Activated naive CD4-positive, alpha-beta T cell (primary cell): Measurements from ENCODE around the gene CCSER2.

Experiments used
- DNase-seq, 4 experiments: peaks; one replicate each; lab custom pipeline; 2025; lab: John Stamatoyannopoulos, UW

CCSER2 gene

GRCh38 chr10:84548869-84549268 lies 220.5 kb downstream of the CCSER2 start:
- no peak for DNase-seq

DNA sequence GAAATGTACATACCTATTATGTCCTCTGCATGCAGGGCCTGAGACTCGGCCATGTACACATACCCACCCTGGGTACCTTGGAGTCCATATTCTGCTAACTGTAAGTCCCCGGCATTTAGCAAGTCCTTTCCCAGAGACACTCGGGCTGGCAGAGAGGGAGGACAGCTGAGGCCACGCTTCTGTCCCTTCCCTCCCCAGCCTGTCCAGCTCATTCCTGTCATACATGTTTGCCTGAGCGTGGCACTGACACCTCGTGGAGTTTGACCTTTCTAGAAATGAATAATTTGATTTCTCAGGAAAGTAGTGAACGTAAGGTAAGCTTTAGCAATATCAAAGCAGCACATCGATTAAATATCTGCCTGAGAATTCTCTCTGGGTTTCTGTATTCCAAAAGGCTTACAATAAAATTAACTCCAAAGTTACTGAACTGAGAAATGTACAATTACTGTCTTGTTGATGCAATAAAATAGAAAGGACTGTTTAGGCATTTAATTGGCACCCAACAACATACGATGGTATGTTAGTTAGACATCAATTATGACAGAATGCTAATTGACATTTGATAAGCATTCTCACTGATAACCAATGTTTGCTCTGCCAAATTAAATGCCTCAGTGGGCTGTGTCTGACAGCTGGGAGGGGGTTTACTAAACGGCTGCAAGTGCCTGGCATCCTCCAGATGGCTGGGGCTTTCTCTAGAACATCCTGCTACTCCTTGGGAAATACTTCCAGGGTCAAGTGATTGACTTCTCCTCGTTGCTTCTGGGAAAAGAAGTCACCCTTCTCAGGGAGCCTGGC lies 221.2 kb downstream of the CCSER2 start:
- no peak for DNase-seq

GRCh38 chr10:84550756-84551436 lies 222.5 kb downstream of the CCSER2 start:
- DNase-seq, result no peak

- DNase-seq, result no peak
Observed at GRCh38 chr10:84551437-84552120, 223.2 kb downstream of the CCSER2 start.

DNA sequence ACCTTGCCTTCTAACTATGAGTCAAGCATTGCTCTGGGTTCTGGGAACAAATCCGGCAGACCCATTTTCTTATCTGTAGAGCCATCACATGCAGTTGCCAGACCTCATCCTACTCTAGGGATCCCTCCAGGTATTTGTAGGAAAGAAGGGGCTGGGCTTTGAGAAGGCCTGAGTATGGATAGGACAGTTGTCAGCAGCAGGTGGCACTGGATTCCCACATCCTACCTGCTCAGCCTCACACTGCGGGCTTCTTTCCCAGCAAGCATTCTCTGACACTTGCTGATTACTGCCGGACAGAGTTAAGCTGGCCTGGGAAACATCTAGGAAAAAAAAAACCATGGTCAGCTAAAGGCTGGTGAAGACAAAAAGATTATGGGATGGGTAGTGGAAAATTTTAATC lies 224.1 kb downstream of the CCSER2 start:
- no peak for DNase-seq

- no peak for DNase-seq
Observed at GRCh38 chr10:84562592-84562991, 234.2 kb downstream of the CCSER2 start.

DNA sequence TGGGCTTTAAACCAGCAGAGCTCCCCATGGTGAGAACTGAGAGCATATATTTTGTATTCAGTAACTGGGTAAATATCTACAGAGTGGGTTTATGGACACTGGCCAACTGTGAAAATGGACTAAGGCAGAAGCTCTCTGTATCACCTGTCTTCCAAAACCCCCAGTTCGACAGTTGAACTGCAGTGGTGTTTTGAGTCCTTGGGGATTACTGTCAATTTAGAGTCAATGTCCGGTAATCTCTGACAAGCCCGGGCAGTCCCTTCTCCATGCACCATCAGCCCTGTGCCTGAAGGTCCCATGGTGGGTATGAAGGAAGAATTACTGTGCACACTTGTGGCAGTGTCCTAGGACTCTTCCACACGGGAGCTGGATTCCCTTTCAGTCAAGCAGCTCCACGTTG lies 235.0 kb downstream of the CCSER2 start:
- DNase-seq, result no peak

DNA sequence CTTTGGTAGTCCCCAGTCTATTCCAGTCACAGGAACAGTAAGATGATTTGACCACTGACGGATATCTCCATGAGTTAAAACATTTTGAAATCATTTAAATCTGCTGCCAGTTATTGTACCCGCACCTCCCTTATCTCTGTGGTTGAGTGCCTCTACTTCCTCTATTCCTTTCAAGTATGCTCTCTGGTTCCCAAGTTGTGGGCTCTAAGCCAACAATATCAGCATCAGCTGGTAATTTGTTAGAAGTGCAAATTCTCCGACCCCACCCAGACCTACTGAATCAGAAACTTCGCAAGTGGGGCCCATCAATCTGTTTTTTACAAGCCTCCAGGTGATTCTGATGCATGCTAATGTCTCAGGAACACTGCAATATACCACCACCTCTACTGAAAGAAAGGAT lies 235.5 kb downstream of the CCSER2 start:
- no peak for DNase-seq

DNA sequence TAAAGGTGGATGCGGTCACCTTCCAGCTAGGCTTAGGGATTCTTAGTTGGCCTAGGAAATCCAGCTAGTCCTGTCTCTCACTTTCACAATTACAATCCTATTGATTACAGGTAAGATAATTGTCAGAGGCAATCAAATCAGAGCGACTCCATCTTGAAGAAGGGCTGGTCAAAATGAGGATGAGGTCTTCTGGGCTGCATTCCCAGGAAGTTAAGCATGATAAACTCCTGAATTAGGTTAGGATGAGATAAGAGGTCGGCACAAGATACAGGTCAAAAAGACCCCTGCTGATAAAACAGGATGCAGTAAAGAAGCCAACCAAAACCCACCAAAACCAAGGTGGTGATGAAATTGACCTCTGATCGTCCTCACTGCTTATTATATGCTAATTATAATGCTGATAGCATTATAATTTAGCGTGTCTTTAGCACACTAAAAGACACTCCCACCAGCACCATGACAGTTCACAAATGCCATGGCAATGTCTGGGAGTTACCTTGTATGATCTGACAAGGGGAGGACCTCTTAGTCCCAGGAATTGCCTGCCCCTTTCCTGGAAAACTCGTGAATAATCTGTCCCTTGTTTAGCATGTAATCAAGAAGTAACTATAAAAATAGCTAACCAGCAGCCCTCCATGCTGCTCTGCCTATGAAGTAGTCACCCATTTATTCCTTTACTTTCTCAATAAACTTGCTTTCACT lies 237.6 kb downstream of the CCSER2 start:
- DNase-seq, result no peak

DNA sequence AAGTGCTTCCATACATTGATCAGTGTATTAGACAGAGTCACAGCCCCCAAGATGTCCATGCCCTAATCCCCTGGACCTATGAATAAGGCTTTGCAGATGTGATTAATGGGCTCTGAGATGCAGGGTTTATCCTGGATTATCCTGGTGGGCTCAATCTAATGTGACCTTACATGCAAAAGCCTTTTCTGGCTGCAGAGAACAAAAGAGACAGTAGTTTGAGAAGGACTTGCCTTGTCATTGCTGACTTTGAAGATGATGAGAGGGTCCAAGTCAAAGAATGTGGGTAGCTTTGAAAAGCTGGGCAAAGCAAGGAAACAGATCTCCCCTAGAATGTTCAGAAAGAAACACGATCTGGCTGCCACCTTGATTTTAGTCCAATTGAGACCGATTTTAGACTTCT lies 238.7 kb downstream of the CCSER2 start:
- no peak for DNase-seq
